ENCODE data around the gene SMIM13.

- TF ChIP-seq CTCF (IDR thresholded peaks at IDR 0.05; ENCODE audit: insufficient read depth, low read length, poor library complexity, severe bottlenecking) (no peak), EZH2phosphoT487 (conservative IDR thresholded peaks at IDR 0.05; ENCODE audit: low read length) (no peak)
Measured at GRCh38 chr6:11103065-11103464, 9.4 kb downstream of the SMIM13 start.

All from SU-DHL-6 (cell line).